Activated effector memory CD4-positive, alpha-beta T cell treated with Interleukin-2 at 50 U/mL for 16 hours (primary cell): ENCODE results near the gene GLTP.
A peak's percentile ranks its signal among the peaks of the same experiment; 100 is the strongest.
"Not testable (repeated sequence)": the region's sequence is repeated elsewhere in the genome, so short reads cannot be mapped to it uniquely, and the experiment has no call there.

ENCODE experiments used
- DNase-seq: peaks from one replicate; pipeline ENCODE4 v3.0.0-alpha.2; 2020

GLTP gene

GRCh38 chr12:109880043-109880931 lies at the start of gene GLTP:
Gene GLTP (minus strand): TSS chr12:109880541. CDS start chr12:109880374, 167 bp downstream.
- peak; percentile 87 for DNase-seq

- not testable (repeated sequence) for DNase-seq
Measured at GRCh38 chr12:109929326-109929725, 49.0 kb upstream of the GLTP start.

- no peak for DNase-seq
Measured at GRCh38 chr12:109928058-109928656, 47.8 kb upstream of the GLTP start.

GRCh38 chr12:109927622-109928021 lies 47.3 kb upstream of the GLTP start:
- DNase-seq: peak; percentile 5

GRCh38 chr12:109926488-109927210 lies 46.3 kb upstream of the GLTP start:
- no peak for DNase-seq

GRCh38 chr12:109926016-109926415 lies 45.7 kb upstream of the GLTP start:
- no peak for DNase-seq

- no peak for DNase-seq
Measured at GRCh38 chr12:109925185-109925840, 45.0 kb upstream of the GLTP start.

GRCh38 chr12:109923481-109924245 lies 43.3 kb upstream of the GLTP start:
- DNase-seq: no peak

GRCh38 chr12:109923038-109923437 lies 42.7 kb upstream of the GLTP start:
- DNase-seq: no peak

GRCh38 chr12:109921982-109922381 lies 41.6 kb upstream of the GLTP start:
- no peak for DNase-seq

GRCh38 chr12:109920261-109920780 lies 40.0 kb upstream of the GLTP start:
- no peak for DNase-seq

- DNase-seq: no peak
Measured at GRCh38 chr12:109919456-109919855, 39.1 kb upstream of the GLTP start.

GRCh38 chr12:109916045-109916444 lies 35.7 kb upstream of the GLTP start:
- no peak for DNase-seq

- DNase-seq: no peak
Measured at GRCh38 chr12:109915171-109916040, 35.1 kb upstream of the GLTP start.

GRCh38 chr12:109914461-109914860 lies 34.1 kb upstream of the GLTP start:
- no peak for DNase-seq

GRCh38 chr12:109912855-109913321 lies 32.5 kb upstream of the GLTP start:
- no peak for DNase-seq

GRCh38 chr12:109910969-109911348 lies 30.6 kb upstream of the GLTP start:
- DNase-seq: no peak

- no peak for DNase-seq
Measured at GRCh38 chr12:109910254-109910968, 30.1 kb upstream of the GLTP start.

- DNase-seq: no peak
Measured at GRCh38 chr12:109905301-109905700, 25.0 kb upstream of the GLTP start.

- no peak for DNase-seq
Measured at GRCh38 chr12:109902891-109903418, 22.6 kb upstream of the GLTP start.
